ENCODE results near the gene TUBB4B. TPM values are rescaled to one million over a fixed set of nuclear protein-coding genes. Genes with fewer than 3 reads are reported as not detected.
"Not testable (repeated sequence)": the region's sequence is repeated elsewhere in the genome, so short reads cannot be mapped to it uniquely, and the experiment has no call there.

Gene TUBB4B
- total RNA-seq, 1 donor from 2014 or later, result 192 TPM

GRCh38 chr9:137256856-137257255 is 15.8 kb downstream of the TUBB4B start:
- Mint-ChIP-seq H3K4me1 (ENCODE audit: low read depth, unreplicated experiment) (peaks cover 1% of the 10 kb centered on the region), H3K4me3 (ENCODE audit: unreplicated experiment) (peak overlapping the region; percentile 84), H3K27me3 (ENCODE audit: unreplicated experiment) (peaks cover 2% of the 10 kb centered on the region), H3K36me3 (ENCODE audit: unreplicated experiment) (no peaks in the 10 kb centered on the region), H3K9me3 (ENCODE audit: unreplicated experiment) (peaks cover 8% of the 10 kb centered on the region), H3K27ac (ENCODE audit: unreplicated experiment) (peak overlapping the region; percentile 79)
- no peak for TF ChIP-seq CTCF (IDR thresholded peaks at IDR 0.05; ENCODE audit: partially characterized antibody, unreplicated experiment)
- DNase-seq, result no peak

- not testable (repeated sequence) for H3K27me3 Mint-ChIP-seq (ENCODE audit: unreplicated experiment); H3K36me3 Mint-ChIP-seq (ENCODE audit: unreplicated experiment); H3K4me3 Mint-ChIP-seq (ENCODE audit: unreplicated experiment); H3K4me1 Mint-ChIP-seq (ENCODE audit: low read depth, unreplicated experiment); H3K9me3 Mint-ChIP-seq (ENCODE audit: unreplicated experiment)
- peak; percentile 53 for TF ChIP-seq CTCF (IDR thresholded peaks at IDR 0.05; ENCODE audit: partially characterized antibody, unreplicated experiment)
- peak; percentile 61 for DNase-seq
- H3K27ac Mint-ChIP-seq (ENCODE audit: unreplicated experiment), result peak overlapping the region; percentile 33
Measured at GRCh38 chr9:137262173-137262908, 21.3 kb downstream of the TUBB4B start.

- no peaks in the 10 kb centered on the region for H3K4me1 Mint-ChIP-seq (ENCODE audit: low read depth, unreplicated experiment)
- no peak for DNase-seq
- H3K9me3 Mint-ChIP-seq (ENCODE audit: unreplicated experiment), result peaks cover 5% of the 10 kb centered on the region
- no peaks in the 10 kb centered on the region for H3K36me3 Mint-ChIP-seq (ENCODE audit: unreplicated experiment)
- no peak for TF ChIP-seq CTCF (IDR thresholded peaks at IDR 0.05; ENCODE audit: partially characterized antibody, unreplicated experiment)
- peak overlapping the region; percentile 33 for H3K27ac Mint-ChIP-seq (ENCODE audit: unreplicated experiment)
- no peak overlapping the region for H3K4me3 Mint-ChIP-seq (ENCODE audit: unreplicated experiment)
- no peaks in the 10 kb centered on the region for H3K27me3 Mint-ChIP-seq (ENCODE audit: unreplicated experiment)
Measured at GRCh38 chr9:137262909-137263285, 21.8 kb downstream of the TUBB4B start.

GRCh38 chr9:137263506-137263905 is 22.4 kb downstream of the TUBB4B start:
- no peak overlapping the region for H3K27ac Mint-ChIP-seq (ENCODE audit: unreplicated experiment)
- H3K36me3 Mint-ChIP-seq (ENCODE audit: unreplicated experiment), result no peaks in the 10 kb centered on the region
- TF ChIP-seq CTCF (IDR thresholded peaks at IDR 0.05; ENCODE audit: partially characterized antibody, unreplicated experiment), result no peak
- H3K9me3 Mint-ChIP-seq (ENCODE audit: unreplicated experiment), result peaks cover 6% of the 10 kb centered on the region
- H3K27me3 Mint-ChIP-seq (ENCODE audit: unreplicated experiment), result peaks cover under 1% of the 10 kb centered on the region
- no peak overlapping the region for H3K4me3 Mint-ChIP-seq (ENCODE audit: unreplicated experiment)
- no peaks in the 10 kb centered on the region for H3K4me1 Mint-ChIP-seq (ENCODE audit: low read depth, unreplicated experiment)
- DNase-seq, result no peak

- H3K36me3 Mint-ChIP-seq (ENCODE audit: unreplicated experiment), result no peaks in the 10 kb centered on the region
- no peak overlapping the region for H3K4me3 Mint-ChIP-seq (ENCODE audit: unreplicated experiment)
- no peak for DNase-seq
- H3K4me1 Mint-ChIP-seq (ENCODE audit: low read depth, unreplicated experiment), result no peaks in the 10 kb centered on the region
- no peak for TF ChIP-seq CTCF (IDR thresholded peaks at IDR 0.05; ENCODE audit: partially characterized antibody, unreplicated experiment)
- peaks cover 7% of the 10 kb centered on the region for H3K9me3 Mint-ChIP-seq (ENCODE audit: unreplicated experiment)
- H3K27ac Mint-ChIP-seq (ENCODE audit: unreplicated experiment), result no peak overlapping the region
- H3K27me3 Mint-ChIP-seq (ENCODE audit: unreplicated experiment), result peaks cover 3% of the 10 kb centered on the region
Measured at GRCh38 chr9:137264067-137264466, 23.0 kb downstream of the TUBB4B start.

All from glutamatergic neuron (in vitro differentiated cells).